Hepatocyte (in vitro differentiated cells): ENCODE measurements around the gene HECW1. TPM values are rescaled to one million over a fixed set of nuclear protein-coding genes. Genes with fewer than 3 reads are reported as not detected.

ENCODE experiments used
- DNase-seq: peaks from one replicate; pipeline ENCODE4 v3.0.0-alpha.2; 2016; ENCODE audit warnings: low spot score
- H2AFZ ChIP-seq: fragments of 200-600 bp; sonication (generic); 2 replicates; pipeline ENCODE4 v1.6.0; 2016; ENCODE audit warnings: antibody characterized with exemption, mild to moderate bottlenecking
- H3K27ac ChIP-seq: fragments of 200-600 bp; sonication (generic); 2 replicates; pipeline ENCODE4 v1.5.1; 2016; ENCODE audit warnings: mild to moderate bottlenecking
- H3K27me3 ChIP-seq: fragments of 200-600 bp; sonication (generic); 2 replicates; pipeline ENCODE4 v1.6.1; 2016
- H3K36me3 ChIP-seq: fragments of 200-600 bp; sonication (generic); replicated peaks from 2 replicates; pipeline ENCODE4 v1.5.1; 2016; ENCODE audit warnings: low read depth; ENCODE audit not compliant: insufficient read depth
- H3K4me1 ChIP-seq: fragments of 200-600 bp; sonication (generic); 2 replicates; pipeline ENCODE4 v1.5.1; 2016; ENCODE audit warnings: mild to moderate bottlenecking, moderate library complexity; ENCODE audit not compliant: insufficient read depth
- H3K4me2 ChIP-seq: fragments of 200-600 bp; sonication (generic); 2 replicates; pipeline ENCODE4 v1.6.0; 2016
- H3K4me3 ChIP-seq: fragments of 200-600 bp; sonication (generic); 2 replicates; pipeline ENCODE4 v1.5.1; 2016; ENCODE audit warnings: mild to moderate bottlenecking
- H3K79me2 ChIP-seq: fragments of 200-600 bp; sonication (generic); 2 replicates; pipeline ENCODE4 v1.6.0; 2017; ENCODE audit warnings: mild to moderate bottlenecking
- H3K9me2 ChIP-seq: fragments of 200-600 bp; sonication (generic); replicated peaks from 2 replicates; pipeline ENCODE4 v1.6.0; 2017; ENCODE audit warnings: mild to moderate bottlenecking; ENCODE audit not compliant: insufficient read depth
- H3K9me3 ChIP-seq: fragments of 200-600 bp; sonication (generic); 2 replicates; pipeline ENCODE4 v1.5.1; 2016; ENCODE audit warnings: low read depth, mild to moderate bottlenecking
- H4K20me1 ChIP-seq: fragments of 200-600 bp; sonication (generic); 2 replicates; pipeline ENCODE4 v1.6.0; 2016; ENCODE audit warnings: mild to moderate bottlenecking; ENCODE audit not compliant: insufficient read depth, poor library complexity, severe bottlenecking
- CTCF ChIP-seq: fragments of 200-600 bp; sonication (generic); IDR thresholded peaks from 2 replicates; pipeline ENCODE4 v1.5.1; 2016; ENCODE audit warnings: antibody characterized with exemption, mild to moderate bottlenecking; ENCODE audit not compliant: poor library complexity
- EZH2 ChIP-seq: fragments of 200-600 bp; sonication (generic); IDR thresholded peaks from 2 replicates; pipeline ENCODE4 v1.6.1; 2016; ENCODE audit warnings: antibody characterized with exemption, mild to moderate bottlenecking, borderline replicate concordance
- EZH2phosphoT487 ChIP-seq: fragments of 200-600 bp; sonication (generic); IDR thresholded peaks from one replicate; pipeline ENCODE4 v1.6.1; 2018; ENCODE audit warnings: antibody characterized with exemption, mild to moderate bottlenecking, low read depth, moderate library complexity; ENCODE audit not compliant: unreplicated experiment, severe bottlenecking
- WGBS: methylation state at CpG from one replicate; pipeline ENCODE4 v1.1.6; 2016; ENCODE audit warnings: low lambda C conversion rate; ENCODE audit errors: missing lambda C conversion rate; 5-methylcytosine and 5-hydroxymethylcytosine counted together
- polyA plus RNA-seq: library from polyadenylated mRNA; unstranded; fragments of >200 nt; fragmentation: Nextera tagmentation; extraction: Ambion mirVana; gene quantifications from 2 replicates; pipeline ENCODE4 v1.2.1, GENCODE V29; 2016
- total RNA-seq: library from RNA; depleted of rRNA; stranded (reverse); fragments of >200 nt; gene quantifications from 2 replicates; pipeline ENCODE4 v1.2.3, GENCODE V29; 2014

The HECW1 gene
- total and polyA plus RNA-seq, 2 experiments from 2014 or later, result 1.5 to 7.6 TPM

- no peak overlapping the region for H2AFZ ChIP-seq
- no peaks in the 10 kb centered on the region for H3K27me3 ChIP-seq
- no peak for DNase-seq
- no peak for TF ChIP-seq EZH2
- no peak for TF ChIP-seq CTCF
- TF ChIP-seq EZH2phosphoT487, result no peak
- H3K4me3 ChIP-seq, result no peak overlapping the region
- H3K4me1 ChIP-seq, result no peaks in the 10 kb centered on the region
- no peak overlapping the region for H3K4me2 ChIP-seq
- no peaks in the 10 kb centered on the region for H3K9me2 ChIP-seq
- no peaks in the 10 kb centered on the region for H4K20me1 ChIP-seq
- no peaks in the 10 kb centered on the region for H3K36me3 ChIP-seq
- no peak overlapping the region for H3K27ac ChIP-seq
- no peaks in the 10 kb centered on the region for H3K79me2 ChIP-seq
- H3K9me3 ChIP-seq, result no peaks in the 10 kb centered on the region
- WGBS, result 87% methylated on average over 5 of the region's 5 CpGs
Measured at GRCh38 chr7:43461349-43462024, 349.0 kb downstream of the HECW1 start.

- H3K79me2 ChIP-seq, result no peaks in the 10 kb centered on the region
- TF ChIP-seq EZH2phosphoT487 (no peak), CTCF (no peak), EZH2 (no peak)
- H3K27me3 ChIP-seq, result no peaks in the 10 kb centered on the region
- H3K4me2 ChIP-seq, result no peak overlapping the region
- no peak overlapping the region for H3K4me3 ChIP-seq
- H2AFZ ChIP-seq, result no peak overlapping the region
- WGBS, result 57% methylated on average over 1 of the region's 1 CpG
- H3K9me3 ChIP-seq, result no peaks in the 10 kb centered on the region
- DNase-seq, result no peak
- no peaks in the 10 kb centered on the region for H3K4me1 ChIP-seq
- H4K20me1 ChIP-seq, result no peaks in the 10 kb centered on the region
- no peak overlapping the region for H3K27ac ChIP-seq
- no peaks in the 10 kb centered on the region for H3K9me2 ChIP-seq
- H3K36me3 ChIP-seq, result no peaks in the 10 kb centered on the region
Measured at GRCh38 chr7:43462836-43463235, 350.4 kb downstream of the HECW1 start.

GRCh38 chr7:43463401-43463980 lies 351.0 kb downstream of the HECW1 start:
- no peaks in the 10 kb centered on the region for H3K36me3 ChIP-seq
- WGBS, result 63% methylated on average over 8 of the region's 8 CpGs
- H3K4me1 ChIP-seq, result no peaks in the 10 kb centered on the region
- H3K9me2 ChIP-seq, result no peaks in the 10 kb centered on the region
- no peaks in the 10 kb centered on the region for H4K20me1 ChIP-seq
- TF ChIP-seq CTCF, result no peak
- TF ChIP-seq EZH2phosphoT487, result no peak
- TF ChIP-seq EZH2, result no peak
- DNase-seq, result no peak
- no peaks in the 10 kb centered on the region for H3K9me3 ChIP-seq
- no peak overlapping the region for H3K4me2 ChIP-seq
- no peaks in the 10 kb centered on the region for H3K79me2 ChIP-seq
- no peaks in the 10 kb centered on the region for H3K27me3 ChIP-seq
- no peak overlapping the region for H3K4me3 ChIP-seq
- H3K27ac ChIP-seq, result no peak overlapping the region
- no peak overlapping the region for H2AFZ ChIP-seq
